HG03103 (cell line): Measurements from ENCODE around the gene AGPAT4.

Experiments
- ATAC-seq: cut with Tn5 transposase; IDR thresholded peaks from one replicate; pipeline ENCODE4 v1.9.1; 2021; ENCODE audit warnings: low read depth; ENCODE audit not compliant: unreplicated experiment

The AGPAT4 gene

GRCh38 chr6:161257793-161258457 is 15.9 kb downstream of the AGPAT4 start:
- ATAC-seq: no peak

GRCh38 chr6:161256407-161256806 is 17.5 kb downstream of the AGPAT4 start:
- ATAC-seq: no peak

- ATAC-seq: no peak
Observed at GRCh38 chr6:161255518-161255917, 18.3 kb downstream of the AGPAT4 start.

GRCh38 chr6:161254464-161255253 is 19.2 kb downstream of the AGPAT4 start:
- ATAC-seq: no peak

- no peak for ATAC-seq
Observed at GRCh38 chr6:161254126-161254463, 19.8 kb downstream of the AGPAT4 start.

GRCh38 chr6:161251345-161251744 is 22.5 kb downstream of the AGPAT4 start:
- no peak for ATAC-seq

GRCh38 chr6:161249327-161249726 is 24.5 kb downstream of the AGPAT4 start:
- no peak for ATAC-seq

GRCh38 chr6:161246725-161247124 is 27.1 kb downstream of the AGPAT4 start:
- ATAC-seq: no peak

GRCh38 chr6:161245363-161245762 is 28.5 kb downstream of the AGPAT4 start:
- ATAC-seq: no peak

GRCh38 chr6:161244725-161245124 is 29.1 kb downstream of the AGPAT4 start:
- no peak for ATAC-seq

- no peak for ATAC-seq
Observed at GRCh38 chr6:161242779-161243693, 30.8 kb downstream of the AGPAT4 start.

- ATAC-seq: no peak
Observed at GRCh38 chr6:161242113-161242512, 31.7 kb downstream of the AGPAT4 start.

- no peak for ATAC-seq
Observed at GRCh38 chr6:161239001-161239400, 34.9 kb downstream of the AGPAT4 start.

GRCh38 chr6:161238500-161238899 is 35.4 kb downstream of the AGPAT4 start:
- ATAC-seq: no peak

- no peak for ATAC-seq
Observed at GRCh38 chr6:161238081-161238480, 35.8 kb downstream of the AGPAT4 start.

- ATAC-seq: no peak
Observed at GRCh38 chr6:161237176-161237575, 36.7 kb downstream of the AGPAT4 start.

- no peak for ATAC-seq
Observed at GRCh38 chr6:161235776-161236633, 37.9 kb downstream of the AGPAT4 start.

GRCh38 chr6:161233986-161234661 is 39.7 kb downstream of the AGPAT4 start:
- ATAC-seq: no peak

GRCh38 chr6:161232467-161232866 is 41.4 kb downstream of the AGPAT4 start:
- ATAC-seq: no peak

- no peak for ATAC-seq
Observed at GRCh38 chr6:161232010-161232409, 41.9 kb downstream of the AGPAT4 start.
